ENCODE data around the gene ADAMTS3.

ADAMTS3 gene

GRCh38 chr4:72394012-72394663 lies 174.9 kb downstream of the ADAMTS3 start:
- no peak for DNase-seq

GRCh38 chr4:72391281-72391680 lies 177.7 kb downstream of the ADAMTS3 start:
- no peak for DNase-seq

DNA sequence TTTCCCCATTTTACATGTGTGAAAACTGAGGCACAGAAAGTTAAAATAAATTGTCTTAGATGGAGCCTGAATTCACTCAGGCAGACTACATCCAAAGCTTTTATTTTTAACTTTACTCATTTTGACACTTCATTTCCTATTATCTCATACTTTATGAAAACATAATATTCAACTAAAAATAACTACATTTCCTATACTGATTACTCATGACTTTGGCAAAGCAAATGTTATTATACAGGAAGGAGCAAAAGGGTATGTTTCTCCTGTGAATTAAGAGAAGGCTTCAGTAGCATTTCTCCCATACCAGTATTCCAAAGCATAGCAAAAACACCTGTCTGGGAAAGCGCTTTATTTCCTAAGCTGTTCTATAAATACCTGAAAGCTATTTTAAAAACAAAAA lies 178.6 kb downstream of the ADAMTS3 start:
- no peak for DNase-seq

DNA sequence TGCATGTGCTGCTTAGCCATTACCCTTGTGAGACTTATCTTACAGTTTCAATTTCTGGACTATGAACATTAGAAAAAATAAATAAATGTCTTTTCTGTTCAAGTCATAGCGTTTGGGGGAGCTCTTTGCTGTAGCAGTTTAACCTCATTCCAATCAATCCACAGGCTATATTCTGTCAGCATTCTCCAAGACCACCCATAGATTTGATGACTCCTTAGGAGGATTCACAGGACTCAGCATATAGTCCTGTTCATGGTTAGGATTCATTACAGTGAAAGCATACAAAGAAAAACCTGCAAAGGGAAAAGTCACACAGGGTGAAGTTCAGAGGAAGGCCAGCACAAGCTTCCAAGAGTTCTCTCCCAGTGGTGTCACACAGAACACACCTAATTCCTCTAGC lies 180.5 kb downstream of the ADAMTS3 start:
- DNase-seq = no peak

- DNase-seq = no peak
Measured at GRCh38 chr4:72387959-72388358, 181.1 kb downstream of the ADAMTS3 start.

GRCh38 chr4:72383439-72383838 lies 185.6 kb downstream of the ADAMTS3 start:
- DNase-seq = no peak

DNA sequence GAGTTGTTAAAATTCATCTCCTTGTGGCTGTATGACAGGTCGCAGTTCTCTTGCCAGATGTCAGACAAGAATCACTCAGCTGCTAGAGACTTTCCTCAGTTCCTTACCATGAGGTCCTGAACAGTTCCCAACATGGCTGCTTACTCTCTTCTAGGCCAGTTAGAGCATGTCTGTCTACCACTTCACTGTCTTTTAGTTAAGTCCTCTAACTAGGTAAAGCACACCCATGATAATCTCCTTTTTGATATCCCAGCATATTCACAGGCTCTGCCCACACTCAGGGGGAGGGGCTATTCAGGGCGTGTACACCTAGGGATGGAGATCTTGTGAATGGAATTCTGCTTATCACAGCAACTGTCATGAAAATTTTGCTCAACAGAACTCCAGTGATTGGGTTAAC lies 190.1 kb downstream of the ADAMTS3 start:
- no peak for DNase-seq

- DNase-seq = no peak
Measured at GRCh38 chr4:72377491-72378194, 191.4 kb downstream of the ADAMTS3 start.

- DNase-seq = no peak
Measured at GRCh38 chr4:72376901-72377300, 192.1 kb downstream of the ADAMTS3 start.

- DNase-seq = no peak
Measured at GRCh38 chr4:72375073-72375736, 193.8 kb downstream of the ADAMTS3 start.

GRCh38 chr4:72374159-72374558 lies 194.9 kb downstream of the ADAMTS3 start:
- no peak for DNase-seq

GRCh38 chr4:72366601-72367000 lies 202.4 kb downstream of the ADAMTS3 start:
- no peak for DNase-seq

DNA sequence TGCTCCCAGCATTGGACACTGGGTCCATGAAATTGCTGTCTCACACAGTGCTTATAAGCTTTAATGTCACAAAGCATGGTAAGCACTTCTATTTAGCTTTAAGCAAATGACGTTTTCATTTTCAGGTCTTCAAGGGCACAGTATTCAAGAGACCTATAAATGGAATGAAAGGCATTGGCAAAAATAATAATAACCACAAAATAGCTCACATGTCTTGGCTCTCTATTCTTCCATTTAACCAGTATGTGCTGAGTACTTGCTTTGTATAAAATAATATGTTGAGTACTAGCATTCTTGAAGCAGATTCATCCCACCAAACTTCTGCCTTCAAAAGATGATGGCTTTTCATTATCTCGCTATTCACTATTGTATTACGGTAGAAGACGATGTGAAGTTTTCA lies 203.0 kb downstream of the ADAMTS3 start:
- DNase-seq = no peak

- no peak for DNase-seq
Measured at GRCh38 chr4:72365016-72365415, 204.0 kb downstream of the ADAMTS3 start.

DNA sequence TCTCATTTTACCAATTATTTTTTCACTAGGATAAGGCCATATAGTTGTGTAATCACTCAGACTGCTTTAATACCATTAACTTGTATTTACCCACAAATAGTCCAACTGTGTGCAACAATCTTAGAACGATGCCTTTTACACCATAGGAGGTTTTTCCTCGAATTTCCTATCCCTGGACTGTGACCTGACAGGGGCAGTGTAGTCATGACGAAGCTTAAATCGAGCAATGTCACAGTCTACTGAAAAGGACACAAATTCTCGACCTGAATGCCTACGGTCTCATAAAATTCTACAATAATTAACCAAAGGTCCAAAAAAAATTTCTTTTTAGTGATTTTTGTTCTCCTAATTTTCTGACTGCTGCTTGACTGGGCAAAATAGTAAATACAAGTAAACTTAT lies 208.9 kb downstream of the ADAMTS3 start:
- DNase-seq = no peak

GRCh38 chr4:72358483-72358882 lies 210.5 kb downstream of the ADAMTS3 start:
- no peak for DNase-seq

GRCh38 chr4:72357908-72358307 lies 211.1 kb downstream of the ADAMTS3 start:
- DNase-seq = peak; percentile 8

- DNase-seq = no peak
Measured at GRCh38 chr4:72352711-72353110, 216.3 kb downstream of the ADAMTS3 start.

- DNase-seq = no peak
Measured at GRCh38 chr4:72351521-72351920, 217.5 kb downstream of the ADAMTS3 start.

- DNase-seq = no peak
Measured at GRCh38 chr4:72348701-72349100, 220.3 kb downstream of the ADAMTS3 start.

DNA sequence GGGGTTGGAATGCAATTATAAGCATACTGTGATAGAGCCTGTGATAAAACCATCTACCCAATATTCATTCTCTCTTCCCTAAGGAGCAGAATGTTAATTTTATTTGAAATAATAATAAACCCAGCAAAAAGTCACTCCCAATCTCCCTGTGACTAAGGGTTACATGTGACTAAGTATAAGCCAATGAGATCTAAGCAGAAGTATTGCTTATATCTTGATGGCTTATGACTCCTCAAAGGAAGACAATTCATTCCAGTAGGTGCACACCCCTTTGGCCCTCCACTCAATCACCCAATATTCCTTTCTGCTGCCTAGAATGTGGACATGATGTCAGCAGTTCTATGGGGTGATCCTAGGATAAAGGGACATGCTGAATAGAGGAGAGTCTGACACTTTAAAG lies 224.6 kb downstream of the ADAMTS3 start:
- DNase-seq = no peak

- DNase-seq = no peak
Measured at GRCh38 chr4:72341432-72341820, 227.6 kb downstream of the ADAMTS3 start.

DNA sequence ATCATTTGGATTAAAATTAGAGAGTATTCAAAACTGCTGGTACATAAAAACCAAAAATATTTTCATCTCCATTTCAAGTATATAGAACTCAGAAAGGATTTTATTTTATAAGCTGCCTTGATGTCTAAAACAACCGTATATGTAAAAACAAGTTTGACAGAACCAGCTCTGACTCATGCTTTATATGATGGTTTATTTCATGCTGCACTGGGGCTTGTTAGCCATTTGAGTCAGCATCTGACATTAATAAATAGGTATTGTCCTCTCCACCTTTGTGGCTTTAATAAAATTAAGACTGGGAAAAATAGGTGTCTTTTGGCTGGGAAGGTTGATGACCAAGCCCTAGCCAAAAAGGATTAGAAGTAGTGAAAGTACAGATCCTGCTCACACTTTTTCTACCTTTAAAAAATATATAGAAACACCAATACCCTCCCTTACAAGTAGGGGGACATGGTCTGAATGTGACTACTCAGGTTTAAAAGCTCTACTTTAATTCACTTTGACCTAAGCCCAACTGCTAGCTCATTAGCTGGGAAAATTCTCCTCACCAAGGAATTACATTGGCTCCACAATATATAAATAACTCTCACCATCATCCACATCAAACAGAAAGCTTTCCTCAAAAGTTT lies 228.1 kb downstream of the ADAMTS3 start:
- no peak for DNase-seq

DNA sequence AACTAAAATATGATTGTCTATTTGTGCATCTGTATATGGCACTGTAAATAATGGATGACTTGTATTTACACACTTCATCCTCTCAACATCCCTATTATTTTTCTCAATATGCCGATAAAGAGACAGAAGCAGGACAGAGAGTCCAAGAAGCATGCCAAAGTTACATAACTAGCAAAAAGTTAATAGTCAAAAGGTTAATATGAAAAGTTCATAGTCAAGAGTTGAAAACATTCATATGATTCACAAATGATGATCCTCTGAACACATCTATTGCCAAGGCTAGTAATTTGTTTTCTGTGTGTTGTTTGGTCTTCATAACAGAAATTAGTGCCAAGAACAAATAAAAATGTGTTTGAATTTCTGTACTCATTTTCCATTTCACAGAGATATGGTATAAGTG lies 231.0 kb downstream of the ADAMTS3 start:
- no peak for DNase-seq

Data from NCI-H446 treated with DMSO at 0.1 percent for 48 hours (cell line).